ENCODE measurements around the gene ACTRT2.

Gene ACTRT2

GRCh38 chr1:3070309-3070643 is 49.0 kb downstream of the ACTRT2 start:
- DNase-seq, result no peak

- no peak for DNase-seq
These were observed 49.6 kb downstream of the ACTRT2 start for GRCh38 chr1:3070644-3071564.

DNA sequence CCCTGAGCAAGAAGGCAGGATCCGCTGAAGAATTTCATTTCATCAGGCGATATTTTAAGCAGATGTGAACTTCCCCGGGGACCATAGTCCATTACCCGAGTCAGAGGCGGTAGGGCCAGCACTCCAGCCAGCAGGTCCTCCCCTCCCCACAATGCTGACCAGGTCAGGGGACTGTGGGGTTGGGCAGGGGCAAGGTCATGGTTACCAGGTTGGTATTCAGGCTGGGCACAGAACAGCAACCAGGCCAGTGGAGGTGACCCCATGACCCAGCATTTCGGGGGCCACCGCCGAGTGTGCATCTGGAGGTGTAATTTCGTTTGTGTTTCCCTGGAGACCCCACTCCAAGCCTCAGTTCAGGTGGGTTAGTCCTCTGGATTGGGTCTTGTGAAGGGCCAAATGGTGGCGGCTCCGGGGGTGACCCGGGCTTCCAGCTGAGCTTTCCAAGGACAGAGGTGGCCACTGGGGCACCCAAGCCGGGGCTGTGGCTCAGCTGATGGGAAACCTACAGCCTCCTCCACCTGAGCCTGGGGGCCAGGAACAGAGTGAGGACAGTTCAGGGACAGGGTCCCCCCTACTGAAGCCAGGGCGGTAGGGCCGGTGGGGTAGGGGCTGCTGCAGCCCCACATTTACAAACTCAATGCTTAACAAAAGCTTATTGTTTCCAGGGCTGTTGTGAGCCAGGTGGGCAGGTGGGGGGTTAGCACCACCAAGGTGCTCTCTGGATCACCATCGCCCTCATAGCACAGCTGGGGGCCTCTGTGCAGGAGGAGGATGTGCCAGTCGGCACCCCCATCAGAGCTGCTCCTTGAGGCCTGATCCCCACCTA is 50.5 kb downstream of the ACTRT2 start:
- no peak for DNase-seq
